ENCODE data around the gene RCOR1.

GRCh38 chr14:102776761-102777710 is 184.6 kb downstream of the RCOR1 start, which contains the start of gene TRAF3:
- no peak for TF ChIP-seq CTCF (optimal IDR thresholded peaks at IDR 0.05 in 1 of 3, IDR thresholded peaks at IDR 0.05 in 1 of 3, conservative IDR thresholded peaks at IDR 0.05 in 1 of 3; ENCODE audit: extremely low read depth in 1 of 3, insufficient read depth in 2 of 3, low read length in 3 of 3)
- TF ChIP-seq EZH2 (IDR thresholded peaks at IDR 0.05; ENCODE audit: low read length), result no peak

Measured in keratinocyte (primary cell).